ENCODE measurements around the gene SAMD1.

DNA sequence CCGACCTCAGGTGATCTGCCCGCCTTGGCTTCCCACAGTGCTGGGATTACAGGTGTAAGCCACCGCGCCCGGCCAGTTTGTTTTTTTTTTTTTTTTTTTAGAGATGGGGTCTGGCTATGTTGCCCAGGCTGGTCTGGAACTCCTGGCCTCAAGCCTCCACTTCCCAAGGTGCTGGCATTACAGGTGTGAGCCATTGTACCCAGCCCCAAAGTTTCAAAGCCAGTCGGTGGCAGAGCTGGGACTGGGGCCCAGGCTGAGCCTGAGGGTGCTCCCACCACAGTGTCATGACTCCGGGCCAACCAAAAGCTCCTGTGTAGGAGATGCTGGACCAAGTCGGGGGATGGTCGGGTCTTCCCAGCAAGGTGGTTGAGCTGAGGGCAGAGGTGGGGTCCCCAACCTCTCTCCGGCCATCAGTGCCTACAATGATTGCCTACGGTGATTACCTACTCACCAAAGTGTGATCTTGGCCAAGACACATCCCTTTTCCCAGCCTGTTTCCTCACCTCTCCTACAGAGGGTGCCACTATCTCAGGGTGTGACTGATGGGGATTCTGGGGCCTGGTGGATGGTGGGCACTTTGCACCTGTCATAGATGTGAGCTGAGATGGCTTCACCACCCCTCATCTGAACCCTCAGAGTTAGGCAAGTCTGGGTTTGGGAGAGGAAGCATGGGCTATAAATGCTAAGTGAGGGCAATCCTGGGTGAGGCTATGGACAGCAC, 5.9 kb upstream of the SAMD1 start:
- TF ChIP-seq, protein P1, sequence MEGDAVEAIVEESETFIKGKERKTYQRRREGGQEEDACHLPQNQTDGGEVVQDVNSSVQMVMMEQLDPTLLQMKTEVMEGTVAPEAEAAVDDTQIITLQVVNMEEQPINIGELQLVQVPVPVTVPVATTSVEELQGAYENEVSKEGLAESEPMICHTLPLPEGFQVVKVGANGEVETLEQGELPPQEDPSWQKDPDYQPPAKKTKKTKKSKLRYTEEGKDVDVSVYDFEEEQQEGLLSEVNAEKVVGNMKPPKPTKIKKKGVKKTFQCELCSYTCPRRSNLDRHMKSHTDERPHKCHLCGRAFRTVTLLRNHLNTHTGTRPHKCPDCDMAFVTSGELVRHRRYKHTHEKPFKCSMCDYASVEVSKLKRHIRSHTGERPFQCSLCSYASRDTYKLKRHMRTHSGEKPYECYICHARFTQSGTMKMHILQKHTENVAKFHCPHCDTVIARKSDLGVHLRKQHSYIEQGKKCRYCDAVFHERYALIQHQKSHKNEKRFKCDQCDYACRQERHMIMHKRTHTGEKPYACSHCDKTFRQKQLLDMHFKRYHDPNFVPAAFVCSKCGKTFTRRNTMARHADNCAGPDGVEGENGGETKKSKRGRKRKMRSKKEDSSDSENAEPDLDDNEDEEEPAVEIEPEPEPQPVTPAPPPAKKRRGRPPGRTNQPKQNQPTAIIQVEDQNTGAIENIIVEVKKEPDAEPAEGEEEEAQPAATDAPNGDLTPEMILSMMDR (conservative IDR thresholded peaks at IDR 0.05; ENCODE audit: low read length): peak; percentile 47
- no peak for TF ChIP-seq EZH2phosphoT487 (IDR thresholded peaks at IDR 0.05; ENCODE audit: borderline replicate concordance, low read depth, low read length)
